Measurements from ENCODE around the gene IL17C.

GRCh38 chr16:88618182-88618955 lies 20.0 kb upstream of the IL17C start:
- TF ChIP-seq JUND (IDR thresholded peaks at IDR 0.05) (peak; percentile 31 to 38), CTCF (IDR thresholded peaks at IDR 0.05; ENCODE audit: low read depth, low read length, missing input control) (no peak), EGR1 (IDR thresholded peaks at IDR 0.05; ENCODE audit: low read depth in 2 of 2) (peak in 1 of 2 donors; percentile 69), REST (IDR thresholded peaks at IDR 0.05) (no peak), MAX (IDR thresholded peaks at IDR 0.05) (peak; percentile 96), RAD21 (IDR thresholded peaks at IDR 0.05) (peak; percentile 37 to 52), SP1 (IDR thresholded peaks at IDR 0.05) (peak; percentile 97)
